HCEC 1CT (cell line): ENCODE results near the gene RXRG.
A peak's percentile ranks its signal among the peaks of the same experiment; 100 is the strongest.

Source experiments
- DNase-seq: peaks from one replicate; pipeline ENCODE4 v3.0.0-alpha.2; 2017

Gene RXRG

GRCh38 chr1:165365341-165365740 is 79.6 kb downstream of the RXRG start:
- no peak for DNase-seq

GRCh38 chr1:165364568-165365133 is 80.3 kb downstream of the RXRG start:
- peak; percentile 17 for DNase-seq

- no peak for DNase-seq
Measured at GRCh38 chr1:165356876-165357275, 88.0 kb downstream of the RXRG start.

DNA sequence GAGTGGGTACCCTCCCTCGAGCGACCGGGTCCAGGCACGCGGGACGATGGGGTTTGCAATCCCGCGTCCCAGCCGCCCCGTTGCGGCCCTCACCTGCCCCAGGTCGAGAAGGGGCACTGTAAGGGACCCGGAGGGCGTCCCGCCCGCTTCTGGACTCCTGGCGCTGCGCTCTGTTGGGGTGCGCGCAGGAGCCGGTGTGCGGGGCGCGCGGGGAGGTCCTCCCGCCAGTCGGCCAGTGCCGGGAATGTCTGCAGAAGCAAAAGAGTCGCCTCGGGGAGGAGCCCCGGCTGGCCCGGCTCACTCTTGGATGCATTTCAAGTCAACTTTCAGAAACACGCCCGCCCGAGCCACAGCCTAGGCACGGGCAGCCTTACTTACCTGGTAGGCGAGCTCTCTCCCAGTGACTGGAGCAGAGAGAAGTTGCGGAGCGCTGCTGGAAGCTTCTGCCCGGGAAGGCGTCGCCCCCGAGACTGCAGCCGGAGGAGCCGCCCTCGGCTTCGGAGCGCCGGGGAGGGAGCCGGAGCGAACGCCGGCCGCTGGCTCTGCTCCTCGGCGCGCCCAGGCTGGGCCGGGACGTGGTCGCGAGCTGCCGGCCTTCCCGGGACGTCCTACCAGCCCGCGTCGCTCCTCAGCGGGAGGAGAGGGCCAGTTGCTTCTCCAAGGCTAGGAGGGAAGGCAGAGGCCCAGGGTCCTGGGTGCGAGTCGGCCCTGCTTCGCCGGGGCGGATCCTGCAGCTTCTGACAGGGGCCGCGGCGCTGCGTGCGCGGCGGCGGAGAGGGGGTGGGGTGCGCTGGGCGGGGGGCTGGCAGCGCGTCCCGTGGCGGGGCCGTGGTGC is 88.7 kb downstream of the RXRG start, which contains the start of gene LMX1A:
LMX1A (minus strand) TSS at position 739 of the 835 bp plus-strand sequence. CDS start 1,156 bp downstream, outside the sequence.
- DNase-seq: no peak

GRCh38 chr1:165355139-165355976 is 89.6 kb downstream of the RXRG start:
- no peak for DNase-seq

DNA sequence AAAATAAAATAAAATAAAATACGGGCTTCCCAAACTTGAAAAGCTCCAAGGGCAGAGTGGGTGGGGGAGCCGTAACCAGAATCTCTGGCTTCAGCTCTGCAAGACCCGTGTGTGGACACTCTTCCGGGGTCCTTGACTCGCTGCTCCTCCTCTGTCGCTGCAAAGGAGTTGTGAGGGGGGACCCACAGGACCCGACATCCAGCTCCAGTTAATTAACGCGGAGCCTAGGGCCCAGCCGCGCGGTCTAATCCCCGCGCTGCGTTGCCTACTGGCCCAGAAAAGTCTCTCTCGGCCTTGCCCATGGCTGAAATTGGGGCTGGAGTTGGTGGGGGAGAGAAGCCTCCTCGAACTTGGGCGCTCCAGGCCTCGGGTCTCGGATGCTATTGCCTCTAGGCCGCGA is 90.2 kb downstream of the RXRG start:
- DNase-seq: no peak

DNA sequence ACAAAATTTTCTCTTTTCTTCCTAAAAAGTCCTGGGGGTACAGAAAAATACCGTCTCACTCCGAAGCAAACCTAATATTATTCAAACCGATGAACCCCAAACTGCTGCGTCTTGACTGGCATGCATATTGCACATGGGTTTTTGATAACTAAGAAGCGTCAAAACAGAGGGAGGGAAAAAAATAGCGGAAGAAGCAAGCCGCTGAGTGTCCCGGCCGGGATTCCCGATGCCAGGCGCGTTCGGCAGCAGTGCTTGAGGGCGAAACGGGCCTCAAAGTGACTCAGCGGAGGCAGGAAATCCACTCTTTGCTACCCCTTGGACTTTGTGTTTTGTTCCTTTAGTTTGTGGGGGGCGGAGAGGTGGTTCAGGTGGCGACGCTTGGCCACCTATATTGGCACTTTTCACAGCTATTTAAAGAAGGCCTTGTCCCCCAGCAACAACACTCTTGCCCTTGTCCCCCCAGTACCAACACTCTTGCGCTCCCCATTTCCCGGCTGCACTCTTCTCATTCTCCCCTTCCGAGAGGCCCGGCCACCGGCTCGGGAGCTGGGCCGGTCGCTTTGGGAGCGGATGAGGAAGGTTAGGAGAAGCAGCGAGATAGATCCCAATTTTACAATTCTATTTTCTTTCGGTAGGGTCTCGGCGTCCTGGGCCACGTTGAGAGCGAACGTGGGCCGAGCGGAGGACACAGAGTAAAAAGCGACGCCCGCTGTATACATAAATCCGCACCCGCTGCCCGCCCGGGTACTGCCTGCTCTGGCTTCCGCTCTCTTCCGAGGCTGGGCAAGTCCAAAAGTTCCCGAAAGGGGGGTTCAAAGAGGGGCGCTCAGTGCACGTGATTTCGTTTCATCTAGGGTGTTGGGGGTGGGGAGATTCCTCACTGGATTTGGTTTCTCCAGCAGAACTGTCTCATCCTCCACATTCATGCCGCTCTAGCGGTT is 90.9 kb downstream of the RXRG start:
- DNase-seq: no peak

GRCh38 chr1:165352442-165353293 is 92.3 kb downstream of the RXRG start:
- DNase-seq: no peak

DNA sequence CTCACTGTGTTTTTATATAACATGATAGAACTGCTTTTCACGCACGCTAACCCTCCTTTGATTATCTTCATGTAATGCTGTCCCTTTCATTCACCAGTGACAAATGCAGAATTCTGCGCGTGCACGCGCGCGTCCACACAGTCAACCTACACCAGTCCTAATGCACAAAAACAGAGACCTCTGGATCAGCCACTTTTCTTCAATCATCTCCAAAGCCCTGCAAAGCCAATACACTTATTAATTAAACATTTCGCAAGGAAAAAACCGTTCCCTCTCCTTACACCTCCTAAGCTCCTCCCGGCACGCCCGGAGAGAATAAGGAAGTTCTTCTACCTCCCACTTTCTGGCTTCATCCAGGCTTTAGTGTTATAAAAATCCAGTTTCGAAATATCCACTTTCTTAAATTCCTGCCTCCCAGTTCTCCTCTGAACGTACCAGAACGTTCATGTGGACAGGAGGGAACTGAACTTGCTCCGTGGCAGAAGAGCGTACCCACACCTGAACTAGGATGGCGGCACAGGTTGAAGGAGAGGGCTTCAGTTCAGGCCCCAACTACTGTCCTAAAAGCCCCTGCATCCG is 93.0 kb downstream of the RXRG start:
- no peak for DNase-seq
